T-helper 1 cell treated with Interleukin-12 subunit alpha and Interleukin-12 subunit beta and Interleukin-4 antibody, amounts not matched to agents 30 ng/mL and 1 ng/mL, for 36 hours (primary cell): Measurements from ENCODE around the gene OSBPL10. TPM values are rescaled to one million over a fixed set of nuclear protein-coding genes. Genes with fewer than 3 reads are reported as not detected.
"Not testable (repeated sequence)": the region's sequence is repeated elsewhere in the genome, so short reads cannot be mapped to it uniquely, and the experiment has no call there.

Experiments used
- intact Hi-C: fragments of 100-400 bp; cut with micrococcal nuclease; formaldehyde crosslinking; loops from one replicate; pipeline ENCODE4 v1.15.1; 2024
- total RNA-seq: library from RNA; stranded (reverse); gene quantifications from 2 replicates; pipeline ENCODE4 v1.2.3, GENCODE V29; 2022

Gene OSBPL10
- total RNA-seq, 1 donor from 2014 or later, result 4.7 TPM

GRCh38 chr3:31892916-31893573, 88.0 kb downstream of the OSBPL10 start:
- intact Hi-C loops, result no loop called here

- intact Hi-C loops, result no loop called here
Observed at GRCh38 chr3:31892500-31892899, 88.6 kb downstream of the OSBPL10 start.

- intact Hi-C loops, result no loop called here
Observed at GRCh38 chr3:31891876-31892455, 89.1 kb downstream of the OSBPL10 start.

- intact Hi-C loops, result no loop called here
Observed at GRCh38 chr3:31890742-31891469, 90.2 kb downstream of the OSBPL10 start.

- intact Hi-C loops, result no loop called here
Observed at GRCh38 chr3:31890007-31890406, 91.1 kb downstream of the OSBPL10 start.

- intact Hi-C loops, result no loop called here
Observed at GRCh38 chr3:31885235-31885634, 95.8 kb downstream of the OSBPL10 start.

GRCh38 chr3:31884251-31884650, 96.8 kb downstream of the OSBPL10 start:
- intact Hi-C loops, result no loop called here

- intact Hi-C loops, result no loop called here
Observed at GRCh38 chr3:31882895-31883294, 98.2 kb downstream of the OSBPL10 start.

GRCh38 chr3:31882431-31882830, 98.6 kb downstream of the OSBPL10 start:
- intact Hi-C loops, result no loop called here

GRCh38 chr3:31880482-31881078, 100.5 kb downstream of the OSBPL10 start:
- intact Hi-C loops, result no loop called here

GRCh38 chr3:31880020-31880419, 101.0 kb downstream of the OSBPL10 start:
- intact Hi-C loops, result no loop called here

- intact Hi-C loops, result no loop called here
Observed at GRCh38 chr3:31879365-31879764, 101.7 kb downstream of the OSBPL10 start.

- intact Hi-C loops, result no loop called here
Observed at GRCh38 chr3:31878231-31878838, 102.7 kb downstream of the OSBPL10 start.

- intact Hi-C loops, result no loop called here
Observed at GRCh38 chr3:31876331-31876730, 104.7 kb downstream of the OSBPL10 start.

- intact Hi-C loops, result no loop called here
Observed at GRCh38 chr3:31875437-31875836, 105.6 kb downstream of the OSBPL10 start.

- intact Hi-C loops, result no loop called here
Observed at GRCh38 chr3:31873254-31873820, 107.7 kb downstream of the OSBPL10 start.

GRCh38 chr3:31871939-31872507, 109.0 kb downstream of the OSBPL10 start:
- intact Hi-C loops, result no loop called here

GRCh38 chr3:31870111-31870510, 111.0 kb downstream of the OSBPL10 start:
- intact Hi-C loops, result not testable (repeated sequence)

GRCh38 chr3:31868236-31868635, 112.8 kb downstream of the OSBPL10 start:
- intact Hi-C loops, result no loop called here

- intact Hi-C loops, result no loop called here
Observed at GRCh38 chr3:31862666-31863279, 118.3 kb downstream of the OSBPL10 start.

- intact Hi-C loops, result no loop called here
Observed at GRCh38 chr3:31861826-31862225, 119.2 kb downstream of the OSBPL10 start.
